SW480 (cell line): ENCODE results near the gene FRMD4B.

Source experiments
- DNase-seq: peaks from one replicate; pipeline ENCODE4 v3.0.0-alpha.2; 2016; ENCODE audit warnings: low spot score

FRMD4B gene

GRCh38 chr3:69405067-69405466, 19.2 kb upstream of the FRMD4B start:
- DNase-seq: no peak

DNA sequence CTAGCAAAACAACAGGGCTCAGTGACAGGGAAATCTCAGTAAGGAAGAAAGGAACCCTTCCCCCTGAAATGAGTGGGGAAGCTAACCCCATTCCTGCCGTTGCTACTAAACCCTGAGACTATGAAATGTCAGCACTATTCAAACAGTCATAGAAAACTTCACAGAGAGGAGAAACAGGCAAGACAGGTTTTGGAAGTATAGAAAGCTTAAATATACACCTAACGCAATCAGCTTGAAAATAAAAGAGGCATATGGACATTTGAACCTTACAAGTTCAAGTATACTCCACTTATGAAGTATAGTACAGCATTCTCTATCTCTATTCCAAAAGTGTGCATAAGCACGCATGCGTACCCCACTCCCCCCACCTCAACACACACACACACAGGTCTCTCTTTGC, 17.6 kb upstream of the FRMD4B start:
- no peak for DNase-seq

GRCh38 chr3:69400683-69401082, 14.8 kb upstream of the FRMD4B start:
- DNase-seq: no peak

- DNase-seq: no peak
Measured at GRCh38 chr3:69392850-69393249, 7.0 kb upstream of the FRMD4B start.

DNA sequence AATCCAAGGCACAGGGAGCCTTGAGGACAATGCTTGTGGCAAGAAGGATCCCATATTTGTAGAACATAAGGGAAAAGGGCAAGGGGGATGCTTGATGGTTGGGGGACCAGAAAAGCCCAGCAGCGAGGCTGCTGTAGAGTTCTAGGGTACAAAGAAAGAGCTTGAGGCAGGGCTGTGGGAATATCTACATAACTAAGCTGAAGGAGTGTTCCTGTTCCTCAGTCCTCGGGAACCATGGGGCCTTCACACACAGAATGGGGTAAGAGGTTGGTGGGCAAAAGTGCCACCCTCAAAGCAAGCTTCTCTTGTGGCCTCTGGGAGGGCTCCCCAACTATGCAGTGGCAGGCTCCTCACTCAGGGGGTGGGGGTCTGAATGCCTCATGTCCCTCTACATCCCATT, 6.5 kb upstream of the FRMD4B start:
- DNase-seq: no peak

GRCh38 chr3:69391554-69391953, 5.7 kb upstream of the FRMD4B start:
- no peak for DNase-seq

- no peak for DNase-seq
Measured at GRCh38 chr3:69390771-69391170, 4.9 kb upstream of the FRMD4B start.

- no peak for DNase-seq
Measured at GRCh38 chr3:69389520-69390248, 3.8 kb upstream of the FRMD4B start.

DNA sequence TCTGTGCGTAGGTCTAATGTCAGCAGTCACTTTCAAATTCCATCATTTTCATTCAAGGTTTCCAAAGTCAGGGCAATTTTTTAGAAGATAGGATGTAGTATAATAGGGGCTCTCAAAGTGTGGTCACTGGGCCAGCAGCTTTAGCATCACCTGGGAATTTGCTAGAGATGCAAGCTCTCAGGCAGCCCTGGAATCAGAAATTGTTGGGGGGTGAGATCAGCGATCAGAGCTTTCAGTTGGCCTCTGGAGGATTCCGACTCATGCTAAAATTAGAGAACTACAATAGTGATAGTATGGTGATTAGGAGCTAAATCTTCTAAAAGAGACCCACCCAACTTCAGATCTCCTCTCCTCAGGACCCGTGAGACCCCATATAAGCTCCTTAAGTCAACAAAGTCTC, 2.4 kb upstream of the FRMD4B start:
- DNase-seq: no peak

GRCh38 chr3:69386556-69387385, 883 bp upstream of the FRMD4B start:
- no peak for DNase-seq

DNA sequence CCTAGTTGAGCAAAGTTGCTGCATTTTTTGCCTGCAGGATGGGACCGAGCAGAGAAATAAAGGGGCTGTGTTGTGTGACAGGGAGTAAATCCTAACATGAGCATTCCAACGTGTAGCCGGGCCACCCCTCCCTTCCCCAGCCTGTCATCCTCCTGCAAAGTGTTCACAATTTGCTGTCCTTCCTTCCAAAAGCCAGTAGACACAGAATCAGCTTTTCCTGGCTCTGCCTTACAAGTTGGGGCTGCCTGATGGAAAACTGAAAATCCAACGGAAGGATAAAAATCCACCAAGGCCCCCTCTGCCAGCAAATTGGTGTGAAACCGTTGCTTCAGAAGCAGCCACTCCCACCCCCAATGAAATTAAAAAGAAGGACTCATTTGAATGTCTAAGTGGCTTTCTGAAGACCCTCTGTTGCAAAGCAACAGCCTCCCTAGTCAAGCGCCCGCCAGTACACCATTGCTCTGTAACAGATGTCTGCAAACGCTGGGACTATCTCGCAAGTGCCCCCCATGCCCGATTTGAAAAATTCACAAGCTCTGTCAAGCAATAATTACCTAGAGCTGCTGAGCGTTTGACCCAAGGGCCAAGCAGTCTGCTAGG, 665 bp downstream of the FRMD4B start:
- no peak for DNase-seq

DNA sequence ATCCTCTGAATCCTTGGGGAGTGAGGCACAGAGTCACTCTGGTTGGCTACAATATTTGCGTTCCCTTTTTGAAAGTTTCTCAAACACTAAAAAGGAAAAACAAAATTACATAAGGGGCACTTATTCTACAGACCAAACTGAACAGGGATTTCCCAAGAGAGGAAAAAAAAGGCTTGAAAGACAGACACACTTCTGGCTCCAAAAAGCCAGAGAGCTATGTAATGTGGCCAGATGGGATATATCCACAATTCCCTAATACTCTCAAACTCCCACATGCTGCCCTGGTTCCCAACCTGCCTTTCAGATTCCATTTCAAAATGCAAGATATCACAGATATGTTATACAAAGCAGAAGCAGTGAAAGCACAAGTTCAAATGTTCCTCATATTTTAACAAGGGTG, 1.6 kb downstream of the FRMD4B start:
- no peak for DNase-seq

DNA sequence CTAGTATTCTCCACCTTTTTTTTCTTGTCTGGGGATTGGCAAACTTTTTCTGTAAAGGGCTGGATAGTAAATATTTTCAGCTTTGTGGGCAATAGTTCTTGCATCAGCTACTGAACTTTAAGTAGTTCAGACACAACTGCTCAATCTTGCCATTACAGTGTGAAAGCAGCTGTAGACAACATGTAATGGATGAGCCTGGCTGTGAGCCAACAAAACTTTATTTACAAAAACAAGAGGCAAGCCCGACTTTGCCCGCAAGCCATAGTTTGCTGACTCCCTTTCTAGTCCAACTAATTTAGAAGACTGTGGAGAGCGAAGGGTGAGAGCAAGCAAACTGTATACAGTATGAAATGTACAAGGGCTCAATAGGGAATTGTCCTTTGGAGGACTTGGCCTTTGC, 6.2 kb downstream of the FRMD4B start:
- DNase-seq: no peak

DNA sequence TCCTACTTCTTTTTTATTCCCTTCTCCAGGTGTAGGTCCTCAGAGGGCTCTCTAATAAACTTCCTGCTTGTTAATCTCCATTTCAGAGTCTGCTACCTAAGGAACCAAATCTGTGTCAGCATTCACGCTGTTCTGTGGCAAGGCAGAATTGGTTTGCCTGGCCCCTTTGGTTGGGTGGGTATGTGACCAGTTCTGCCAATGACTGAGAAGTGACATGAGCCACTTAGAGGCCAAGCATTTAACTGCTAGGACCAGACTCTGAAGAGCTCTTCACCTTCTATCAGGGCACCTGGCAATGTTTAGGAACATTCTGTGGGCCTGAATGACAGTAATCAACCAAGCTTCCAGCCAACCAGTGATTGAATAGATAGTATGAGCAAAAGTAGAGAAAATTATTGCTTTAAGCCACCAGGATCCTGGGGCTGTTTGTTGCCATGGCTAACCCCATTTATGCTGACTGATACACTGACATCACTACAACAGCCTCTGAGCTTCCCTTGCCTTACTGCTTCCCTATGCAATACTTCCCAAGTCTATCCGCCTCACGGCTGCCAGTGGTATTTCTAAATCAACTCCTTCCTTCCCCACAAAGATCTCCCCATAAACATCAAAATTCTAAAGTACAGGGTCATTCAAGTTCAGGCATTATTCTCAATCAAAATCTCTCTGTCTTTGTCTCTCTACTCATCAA, 7.6 kb downstream of the FRMD4B start:
- DNase-seq: no peak

DNA sequence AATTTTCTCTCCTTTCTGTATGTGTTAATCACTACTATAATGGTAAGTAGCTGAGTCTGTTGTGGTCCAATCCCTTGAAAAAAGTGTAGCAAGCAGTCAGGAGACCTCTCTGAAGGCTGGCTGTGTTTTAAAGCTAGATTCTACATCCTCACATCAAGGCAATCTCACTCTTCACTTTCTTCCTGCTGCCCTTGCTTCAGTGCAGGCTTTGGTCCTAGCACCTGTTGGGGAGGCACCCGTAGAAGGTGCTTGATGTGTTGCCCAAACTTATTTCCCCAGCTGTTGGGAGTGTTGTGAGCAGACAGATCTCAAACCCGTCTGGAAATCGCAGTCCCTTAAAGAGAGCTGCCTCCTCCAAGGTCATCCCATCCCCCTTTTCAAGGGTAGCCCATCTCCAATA, 8.6 kb downstream of the FRMD4B start:
- no peak for DNase-seq

DNA sequence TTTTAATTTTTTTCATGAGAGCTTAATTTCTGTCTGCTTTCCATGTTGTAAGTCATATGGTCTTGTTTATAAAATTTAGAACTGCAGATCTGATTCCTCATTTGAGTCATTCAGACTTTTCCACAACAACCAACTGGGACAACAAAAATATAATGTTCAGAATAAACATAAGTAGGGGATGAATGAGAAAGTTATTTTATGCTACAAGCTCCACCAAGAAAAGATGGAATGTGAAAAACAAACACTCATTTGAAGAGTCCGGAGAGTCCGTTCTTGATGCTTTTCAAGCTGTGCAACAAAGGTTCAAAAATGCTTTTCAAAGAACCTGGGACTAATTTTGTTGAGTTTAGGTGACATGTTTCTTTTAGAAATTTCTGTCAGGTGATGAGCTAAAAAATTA, 9.2 kb downstream of the FRMD4B start:
- DNase-seq: no peak

DNA sequence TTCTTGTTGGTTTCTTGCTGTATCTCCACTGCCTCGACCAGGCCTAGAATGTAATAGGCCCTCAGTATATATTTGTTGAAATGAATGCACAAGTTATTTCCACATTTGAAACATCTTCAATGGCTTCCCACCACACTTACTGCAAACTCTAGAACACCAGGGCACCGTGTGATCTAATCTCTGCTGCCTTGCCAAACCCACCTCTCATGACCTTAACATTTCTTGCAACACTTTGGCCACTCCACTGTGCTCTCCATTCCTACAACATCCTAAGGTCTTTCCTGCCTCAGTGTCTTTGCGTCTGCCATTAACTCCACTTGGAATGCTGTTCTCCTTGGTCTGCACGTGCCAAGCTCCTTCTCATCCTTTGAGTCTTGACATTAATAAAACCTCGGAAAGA, 14.1 kb downstream of the FRMD4B start:
- no peak for DNase-seq

GRCh38 chr3:69370901-69371301, 15.0 kb downstream of the FRMD4B start:
- DNase-seq: no peak

DNA sequence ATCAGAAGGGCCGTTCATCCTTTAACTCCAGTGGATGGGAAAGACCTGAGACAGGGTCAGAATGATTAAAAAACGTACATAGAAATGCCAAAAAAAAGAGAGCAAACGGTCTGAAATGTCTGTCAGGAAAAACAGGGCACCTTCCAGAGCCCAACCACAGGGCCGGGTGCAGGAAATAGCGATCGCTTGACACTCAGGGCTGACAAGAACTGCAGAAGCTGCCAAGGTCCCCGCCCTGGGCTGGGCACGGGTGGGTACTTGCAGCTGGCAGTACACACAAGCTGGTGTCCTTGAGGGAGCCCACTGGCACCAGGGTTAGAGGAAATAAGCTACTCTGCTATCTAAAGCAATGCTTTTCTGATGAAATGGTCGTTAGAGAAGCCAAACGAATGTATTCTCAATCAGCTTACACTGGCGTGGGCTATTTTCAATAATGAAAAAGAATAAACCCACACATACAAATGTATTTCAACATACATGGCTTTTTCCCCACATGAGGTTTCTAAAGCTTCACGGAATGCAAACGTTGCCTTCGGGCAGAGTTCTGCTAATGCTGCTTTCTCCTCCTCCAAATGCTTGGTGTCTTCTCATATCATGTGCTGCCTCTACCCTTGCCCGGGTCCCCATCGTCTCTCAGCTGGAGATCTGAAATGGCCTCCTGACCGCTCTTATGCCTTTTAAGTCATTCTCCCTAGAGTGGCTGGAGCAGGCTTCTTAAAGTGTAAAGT, 15.6 kb downstream of the FRMD4B start:
- DNase-seq: no peak

- no peak for DNase-seq
Measured at GRCh38 chr3:69368129-69368741, 17.7 kb downstream of the FRMD4B start.

- DNase-seq: no peak
Measured at GRCh38 chr3:69367586-69367985, 18.3 kb downstream of the FRMD4B start.

- DNase-seq: no peak
Measured at GRCh38 chr3:69364354-69364753, 21.5 kb downstream of the FRMD4B start.
